NCI-H226 (cell line): Measurements from ENCODE around the gene SIK2.
"Not testable (repeated sequence)": the region's sequence is repeated elsewhere in the genome, so short reads cannot be mapped to it uniquely, and the experiment has no call there.

ENCODE experiments used
- DNase-seq: peaks from one replicate; pipeline ENCODE4 v3.0.0-alpha.2; 2015

The SIK2 gene

GRCh38 chr11:111703576-111703975 lies 101.3 kb downstream of the SIK2 start:
- DNase-seq, result no peak

GRCh38 chr11:111707039-111707690 lies 104.9 kb downstream of the SIK2 start:
- no peak for DNase-seq

- DNase-seq, result no peak
These were observed 105.4 kb downstream of the SIK2 start for GRCh38 chr11:111707691-111708067.

- no peak for DNase-seq
These were observed 112.3 kb downstream of the SIK2 start for GRCh38 chr11:111714522-111714921.

GRCh38 chr11:111715142-111715816 lies 113.0 kb downstream of the SIK2 start:
- no peak for DNase-seq

GRCh38 chr11:111717660-111718059 lies 115.4 kb downstream of the SIK2 start:
- not testable (repeated sequence) for DNase-seq

GRCh38 chr11:111718436-111718835 lies 116.2 kb downstream of the SIK2 start:
- peak; percentile 29 for DNase-seq

- no peak for DNase-seq
These were observed 116.6 kb downstream of the SIK2 start for GRCh38 chr11:111718859-111719258.

- no peak for DNase-seq
These were observed 117.1 kb downstream of the SIK2 start for GRCh38 chr11:111719379-111719778.

GRCh38 chr11:111720801-111721494 lies 118.7 kb downstream of the SIK2 start:
- DNase-seq, result no peak

- no peak for DNase-seq
These were observed 120.3 kb downstream of the SIK2 start for GRCh38 chr11:111722501-111722900.

GRCh38 chr11:111723595-111723994 lies 121.3 kb downstream of the SIK2 start:
- DNase-seq, result no peak

- no peak for DNase-seq
These were observed 122.4 kb downstream of the SIK2 start for GRCh38 chr11:111724615-111725129.

- DNase-seq, result no peak
These were observed 123.4 kb downstream of the SIK2 start for GRCh38 chr11:111725621-111726020.

GRCh38 chr11:111726301-111726713 lies 124.1 kb downstream of the SIK2 start:
- DNase-seq, result no peak

GRCh38 chr11:111727431-111727830 lies 125.2 kb downstream of the SIK2 start:
- DNase-seq, result no peak

GRCh38 chr11:111729071-111729830 lies 127.0 kb downstream of the SIK2 start:
- no peak for DNase-seq

GRCh38 chr11:111729831-111730311 lies 127.6 kb downstream of the SIK2 start:
- DNase-seq, result no peak

- DNase-seq, result peak; percentile 31
These were observed 128.8 kb downstream of the SIK2 start for GRCh38 chr11:111730871-111731591.

GRCh38 chr11:111731821-111732220 lies 129.6 kb downstream of the SIK2 start:
- DNase-seq, result no peak

GRCh38 chr11:111733016-111733415 lies 130.8 kb downstream of the SIK2 start:
- DNase-seq, result peak; percentile 78

- DNase-seq, result no peak
These were observed 131.4 kb downstream of the SIK2 start for GRCh38 chr11:111733611-111734088.
